ENCODE results near the gene KIF5C.

The KIF5C gene

GRCh38 chr2:149068225-149068995 is 193.4 kb downstream of the KIF5C start:
- Histone ChIP-seq H3K4me3 (ENCODE audit: low read length, poor library complexity, severe bottlenecking) (peak overlapping the region; percentile 2), H3K4me1 (ENCODE audit: insufficient read depth, low read length, poor library complexity, severe bottlenecking) (peaks cover 16% of the 10 kb centered on the region), H3F3A (ENCODE audit: low read depth) (no peaks in the 10 kb centered on the region), H2AFZ (ENCODE audit: low read length) (no peak overlapping the region), H3K9ac (ENCODE audit: low read depth, low read length, poor library complexity, severe bottlenecking) (no peak overlapping the region), H3K9me3 (ENCODE audit: insufficient read depth, low read depth, low read length) (no peaks in the 10 kb centered on the region), H4K20me1 (ENCODE audit: insufficient read depth, low read length, poor library complexity, severe bottlenecking) (no peaks in the 10 kb centered on the region), H3K9me2 (replicated peaks; ENCODE audit: low read depth, low read length) (no peaks in the 10 kb centered on the region), H3K79me2 (ENCODE audit: insufficient read depth, low read length) (no peaks in the 10 kb centered on the region), H3K4me2 (ENCODE audit: low read depth, low read length, poor library complexity, severe bottlenecking) (peak overlapping the region; percentile 40), H3K27me3 (ENCODE audit: insufficient read depth, low read length, poor library complexity, severe bottlenecking) (no peaks in the 10 kb centered on the region), H3K36me3 (ENCODE audit: insufficient read depth, low read length) (no peaks in the 10 kb centered on the region)
- no peak for TF ChIP-seq CTCF (conservative IDR thresholded peaks at IDR 0.05; ENCODE audit: low read length)
- no peak for TF ChIP-seq EZH2phosphoT487 (IDR thresholded peaks at IDR 0.05; ENCODE audit: borderline replicate concordance)

GRCh38 chr2:149068996-149069888 is 194.2 kb downstream of the KIF5C start:
- Histone ChIP-seq H2AFZ (ENCODE audit: low read length) (no peak overlapping the region), H3F3A (ENCODE audit: low read depth) (no peaks in the 10 kb centered on the region), H3K4me2 (ENCODE audit: low read depth, low read length, poor library complexity, severe bottlenecking) (peak overlapping the region; percentile 40), H3K9me2 (replicated peaks; ENCODE audit: low read depth, low read length) (no peaks in the 10 kb centered on the region), H3K9ac (ENCODE audit: low read depth, low read length, poor library complexity, severe bottlenecking) (no peak overlapping the region), H3K79me2 (ENCODE audit: insufficient read depth, low read length) (no peaks in the 10 kb centered on the region), H3K9me3 (ENCODE audit: insufficient read depth, low read depth, low read length) (no peaks in the 10 kb centered on the region), H3K27me3 (ENCODE audit: insufficient read depth, low read length, poor library complexity, severe bottlenecking) (no peaks in the 10 kb centered on the region), H3K4me3 (ENCODE audit: low read length, poor library complexity, severe bottlenecking) (peak overlapping the region; percentile 33), H3K36me3 (ENCODE audit: insufficient read depth, low read length) (no peaks in the 10 kb centered on the region), H3K4me1 (ENCODE audit: insufficient read depth, low read length, poor library complexity, severe bottlenecking) (peaks cover 16% of the 10 kb centered on the region), H4K20me1 (ENCODE audit: insufficient read depth, low read length, poor library complexity, severe bottlenecking) (no peaks in the 10 kb centered on the region)
- no peak for TF ChIP-seq EZH2phosphoT487 (IDR thresholded peaks at IDR 0.05; ENCODE audit: borderline replicate concordance)
- no peak for TF ChIP-seq CTCF (conservative IDR thresholded peaks at IDR 0.05; ENCODE audit: low read length)

- Histone ChIP-seq H4K20me1 (ENCODE audit: insufficient read depth, low read length, poor library complexity, severe bottlenecking) (no peaks in the 10 kb centered on the region), H3F3A (ENCODE audit: low read depth) (no peaks in the 10 kb centered on the region), H3K4me3 (ENCODE audit: low read length, poor library complexity, severe bottlenecking) (no peak overlapping the region), H2AFZ (ENCODE audit: low read length) (no peak overlapping the region), H3K4me2 (ENCODE audit: low read depth, low read length, poor library complexity, severe bottlenecking) (no peak overlapping the region), H3K9me2 (replicated peaks; ENCODE audit: low read depth, low read length) (no peaks in the 10 kb centered on the region), H3K36me3 (ENCODE audit: insufficient read depth, low read length) (no peaks in the 10 kb centered on the region), H3K9ac (ENCODE audit: low read depth, low read length, poor library complexity, severe bottlenecking) (no peak overlapping the region), H3K4me1 (ENCODE audit: insufficient read depth, low read length, poor library complexity, severe bottlenecking) (peaks cover 16% of the 10 kb centered on the region), H3K79me2 (ENCODE audit: insufficient read depth, low read length) (no peaks in the 10 kb centered on the region), H3K9me3 (ENCODE audit: insufficient read depth, low read depth, low read length) (no peaks in the 10 kb centered on the region), H3K27me3 (ENCODE audit: insufficient read depth, low read length, poor library complexity, severe bottlenecking) (no peaks in the 10 kb centered on the region)
- TF ChIP-seq CTCF (conservative IDR thresholded peaks at IDR 0.05; ENCODE audit: low read length) (no peak), EZH2phosphoT487 (IDR thresholded peaks at IDR 0.05; ENCODE audit: borderline replicate concordance) (no peak)
Measured at GRCh38 chr2:149070681-149071320, 195.8 kb downstream of the KIF5C start.
